Calu3 (cell line): Measurements from ENCODE around the gene SYCP2L. TPM values are rescaled to one million over a fixed set of nuclear protein-coding genes. Genes with fewer than 3 reads are reported as not detected.

Experiments
- BruUV-seq: library from RNA; stranded (reverse); fragments of 400-500 nt; replicated peaks from 2 replicates; lab custom pipeline; 2021; lab: Mats Ljungman, UMichigan
- CTCF ChIA-PET: fragments of 300-600 bp; sonication (Branson Sonifier 250); formaldehyde crosslinking; loops from one replicate; lab custom pipeline; 2022; ENCODE audit warnings: antibody characterized with exemption; lab: Charles Lee
- DNase-seq: peaks from one replicate; pipeline ENCODE4 v3.0.0; 2022
- H3K27ac Mint-ChIP-seq: one replicate; pipeline ENCODE4 v1.8.0; 2022; ENCODE audit warnings: mixed read lengths; ENCODE audit not compliant: unreplicated experiment
- H3K27me3 Mint-ChIP-seq: one replicate; pipeline ENCODE4 v1.8.0; 2022; ENCODE audit warnings: mixed read lengths; ENCODE audit not compliant: unreplicated experiment
- H3K36me3 Mint-ChIP-seq: one replicate; pipeline ENCODE4 v1.8.0; 2022; ENCODE audit warnings: mild to moderate bottlenecking, moderate library complexity, mixed read lengths; ENCODE audit not compliant: insufficient read depth, unreplicated experiment
- H3K4me1 Mint-ChIP-seq: one replicate; pipeline ENCODE4 v1.8.0; 2022; ENCODE audit warnings: mild to moderate bottlenecking, low read depth, mixed read lengths; ENCODE audit not compliant: unreplicated experiment
- H3K4me3 Mint-ChIP-seq: one replicate; pipeline ENCODE4 v1.8.0; 2022; ENCODE audit warnings: mild to moderate bottlenecking, low read depth, moderate library complexity, mixed read lengths; ENCODE audit not compliant: unreplicated experiment
- H3K9me3 Mint-ChIP-seq: one replicate; pipeline ENCODE4 v1.8.0; 2022; ENCODE audit warnings: low read depth, mixed read lengths; ENCODE audit not compliant: unreplicated experiment
- intact Hi-C: fragments of 100-400 bp; cut with micrococcal nuclease; formaldehyde crosslinking; loops from one replicate; pipeline ENCODE4 v1.10.0; 2022; ENCODE audit not compliant: unreplicated experiment
- total RNA-seq: library from RNA; stranded (reverse); gene quantifications from 2 replicates; pipeline ENCODE4 v1.2.3, GENCODE V29; 2022
- TF ChIP-seq, protein P1 (sequence below): fragments of 200-600 bp; IDR thresholded peaks from one replicate; pipeline ENCODE4 v1.8.0; 2022; ENCODE audit warnings: antibody characterized with exemption; ENCODE audit not compliant: unreplicated experiment

SYCP2L gene
- total RNA-seq, 1 experiment from 2014 or later, result not detected

DNA sequence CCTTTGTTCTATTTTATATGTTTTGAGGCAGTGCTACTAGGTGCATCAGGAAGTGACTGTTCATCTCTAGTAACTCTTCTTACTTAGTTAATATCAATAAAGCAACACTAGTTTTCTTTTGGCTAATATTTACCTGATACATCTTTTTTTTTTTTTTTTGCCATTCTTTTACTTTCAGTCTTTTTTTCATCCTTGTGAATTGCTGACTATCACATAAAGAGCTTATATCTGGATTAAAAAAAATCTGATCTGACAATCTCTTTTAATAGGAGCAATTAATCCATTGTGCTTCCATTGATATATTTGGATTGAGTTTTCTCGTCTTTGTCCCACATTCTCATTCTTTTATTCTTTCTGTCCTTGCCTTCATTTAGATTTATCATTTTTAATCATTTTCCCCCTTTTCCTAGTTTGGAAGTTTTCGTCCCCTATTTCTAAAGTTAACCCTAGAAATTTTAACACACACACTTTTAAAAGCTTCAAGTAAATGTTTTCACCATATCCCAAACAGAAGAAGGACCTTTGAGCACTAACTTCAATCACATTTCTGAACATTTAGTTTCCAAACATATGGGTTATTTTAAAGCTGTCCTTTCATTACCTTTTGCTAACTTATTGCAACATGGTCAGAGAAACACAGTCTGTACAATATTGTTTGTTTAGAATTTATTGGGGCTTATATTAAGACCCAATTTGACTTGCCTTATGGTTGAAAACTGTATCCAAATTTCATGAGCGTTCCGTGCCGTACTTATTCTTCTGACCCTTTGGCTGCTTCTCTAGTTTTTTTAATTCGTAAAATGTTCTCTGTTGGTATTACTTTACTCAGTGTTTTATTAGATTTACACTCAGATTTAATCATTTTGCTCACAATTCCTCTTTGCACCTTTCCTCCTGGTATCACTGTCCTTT lies 63.0 kb downstream of the SYCP2L start:
- Mint-ChIP-seq H3K9me3 (peaks cover 2% of the 10 kb centered on the region), H3K4me3 (no peak overlapping the region), H3K27me3 (no peaks in the 10 kb centered on the region), H3K27ac (no peak overlapping the region), H3K4me1 (peaks cover 10% of the 10 kb centered on the region), H3K36me3 (no peaks in the 10 kb centered on the region)
- DNase-seq, result no peak
- TF ChIP-seq, protein P1, sequence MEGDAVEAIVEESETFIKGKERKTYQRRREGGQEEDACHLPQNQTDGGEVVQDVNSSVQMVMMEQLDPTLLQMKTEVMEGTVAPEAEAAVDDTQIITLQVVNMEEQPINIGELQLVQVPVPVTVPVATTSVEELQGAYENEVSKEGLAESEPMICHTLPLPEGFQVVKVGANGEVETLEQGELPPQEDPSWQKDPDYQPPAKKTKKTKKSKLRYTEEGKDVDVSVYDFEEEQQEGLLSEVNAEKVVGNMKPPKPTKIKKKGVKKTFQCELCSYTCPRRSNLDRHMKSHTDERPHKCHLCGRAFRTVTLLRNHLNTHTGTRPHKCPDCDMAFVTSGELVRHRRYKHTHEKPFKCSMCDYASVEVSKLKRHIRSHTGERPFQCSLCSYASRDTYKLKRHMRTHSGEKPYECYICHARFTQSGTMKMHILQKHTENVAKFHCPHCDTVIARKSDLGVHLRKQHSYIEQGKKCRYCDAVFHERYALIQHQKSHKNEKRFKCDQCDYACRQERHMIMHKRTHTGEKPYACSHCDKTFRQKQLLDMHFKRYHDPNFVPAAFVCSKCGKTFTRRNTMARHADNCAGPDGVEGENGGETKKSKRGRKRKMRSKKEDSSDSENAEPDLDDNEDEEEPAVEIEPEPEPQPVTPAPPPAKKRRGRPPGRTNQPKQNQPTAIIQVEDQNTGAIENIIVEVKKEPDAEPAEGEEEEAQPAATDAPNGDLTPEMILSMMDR, result no peak
- no TSS peak for BruUV-seq
- intact Hi-C loops, result no loop called here
- CTCF ChIA-PET, result interaction anchor here (0.7 kb wide), 1 partner anchor 588 kb away, joined by 3 read pairs; no protein-coding TSS in a partner anchor

DNA sequence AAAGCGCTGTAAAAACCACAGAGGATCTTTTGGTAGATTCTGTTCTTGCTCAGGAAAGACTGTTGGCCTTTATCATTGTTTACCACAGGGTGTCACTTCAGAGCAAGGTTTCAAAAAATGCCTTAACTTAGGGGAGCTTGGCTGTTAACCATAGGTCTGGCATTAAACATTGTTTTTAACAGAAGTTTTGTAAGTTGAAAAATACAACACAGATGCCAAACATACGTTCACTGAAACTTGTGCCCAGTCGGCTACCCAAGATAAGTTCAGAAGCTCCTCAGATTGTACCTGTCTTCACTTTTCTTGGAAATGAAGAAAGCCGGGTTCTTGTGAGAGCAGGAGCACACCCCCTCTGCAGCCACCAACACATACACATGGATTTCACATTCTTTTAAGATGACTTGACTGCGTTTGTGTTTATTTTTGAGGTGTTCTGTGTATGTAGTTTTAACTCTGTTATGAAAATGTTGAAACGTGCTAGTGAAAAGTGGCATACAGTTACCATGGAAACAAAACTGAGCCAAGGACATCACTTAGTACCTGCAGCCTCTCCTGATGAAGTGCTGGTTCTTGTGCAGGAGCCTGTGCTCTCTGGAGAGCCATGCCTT lies 64.9 kb downstream of the SYCP2L start:
- intact Hi-C loops, result loop anchor here (1.0 kb wide), 3 partner anchors 118 to 624 kb away; no protein-coding TSS in a partner anchor
- Mint-ChIP-seq H3K9me3 (peaks cover 2% of the 10 kb centered on the region), H3K4me1 (peaks cover 10% of the 10 kb centered on the region), H3K27me3 (no peaks in the 10 kb centered on the region), H3K4me3 (no peak overlapping the region), H3K27ac (no peak overlapping the region), H3K36me3 (no peaks in the 10 kb centered on the region)
- TF ChIP-seq, protein P1, result peak; percentile 24
- DNase-seq, result peak; percentile 10
- BruUV-seq, result no TSS peak
- CTCF ChIA-PET, result interaction anchor here (1.0 to 1.6 kb wide), 4 partner anchors 113 to 624 kb away, joined by 3 to 22 read pairs (median 5); no protein-coding TSS in a partner anchor

DNA sequence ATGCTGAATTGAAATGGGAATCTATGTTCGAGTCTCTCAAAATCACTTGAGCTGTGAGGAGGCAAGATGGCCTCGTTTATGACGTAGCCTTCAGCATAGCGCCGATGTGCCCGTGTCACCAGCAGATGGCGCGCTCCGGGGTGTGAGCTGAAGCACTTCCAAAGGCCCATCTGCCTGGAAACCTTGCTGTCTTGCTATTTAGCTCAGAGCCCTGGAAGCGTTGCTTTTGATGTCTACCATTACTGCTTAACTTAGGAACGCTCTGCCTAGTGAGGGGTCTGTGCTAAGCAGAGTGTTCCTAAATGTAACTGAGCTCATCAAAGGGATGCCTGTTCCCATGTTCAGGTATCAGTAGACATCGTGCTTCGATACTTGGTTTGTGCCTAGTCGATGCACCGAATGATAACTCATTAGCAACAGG lies 67.7 kb downstream of the SYCP2L start:
- no peaks in the 10 kb centered on the region for H3K27me3 Mint-ChIP-seq
- no peak overlapping the region for H3K4me3 Mint-ChIP-seq
- peaks cover 10% of the 10 kb centered on the region for H3K4me1 Mint-ChIP-seq
- peak; percentile 81 for DNase-seq
- peaks cover 2% of the 10 kb centered on the region for H3K9me3 Mint-ChIP-seq
- no peaks in the 10 kb centered on the region for H3K36me3 Mint-ChIP-seq
- BruUV-seq, result no TSS peak
- CTCF ChIA-PET, result interaction anchor here (0.6 to 2.0 kb wide), 9 partner anchors 28 to 621 kb away, joined by 3 to 40 read pairs (median 4); no protein-coding TSS in a partner anchor
- TF ChIP-seq, protein P1, result peak; percentile 58
- H3K27ac Mint-ChIP-seq, result no peak overlapping the region
- intact Hi-C loops, result no loop called here

DNA sequence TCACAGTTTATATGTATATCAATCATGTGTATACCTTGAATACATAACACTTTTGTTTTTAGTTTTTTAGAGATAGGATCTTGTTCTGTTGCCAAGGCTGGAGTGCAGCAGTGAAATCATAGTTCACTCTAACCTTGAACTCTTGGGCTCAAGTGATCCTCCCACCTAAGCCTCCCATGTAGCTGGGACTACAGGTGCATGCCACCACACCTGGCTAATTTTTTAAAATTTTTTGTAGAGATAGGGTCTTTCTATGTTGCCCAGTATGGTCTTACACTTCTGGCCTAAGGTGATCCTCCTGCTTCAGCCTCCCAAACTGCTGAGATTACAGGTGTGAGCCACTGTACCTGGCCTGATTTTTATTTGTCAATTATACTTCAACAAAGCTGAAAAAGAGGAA lies 69.9 kb downstream of the SYCP2L start:
- CTCF ChIA-PET, result no interaction called here
- no peak overlapping the region for H3K4me3 Mint-ChIP-seq
- H3K9me3 Mint-ChIP-seq, result peaks cover 2% of the 10 kb centered on the region
- BruUV-seq, result no TSS peak
- H3K36me3 Mint-ChIP-seq, result no peaks in the 10 kb centered on the region
- H3K27me3 Mint-ChIP-seq, result no peaks in the 10 kb centered on the region
- no peak for DNase-seq
- H3K4me1 Mint-ChIP-seq, result peaks cover 10% of the 10 kb centered on the region
- TF ChIP-seq, protein P1, result no peak
- no peak overlapping the region for H3K27ac Mint-ChIP-seq
- intact Hi-C loops, result no loop called here
